Endothelial cell of umbilical vein (primary cell): ENCODE results near the gene MAP1LC3B2. TPM values are rescaled to one million over a fixed set of nuclear protein-coding genes. Genes with fewer than 3 reads are reported as not detected.

Experiments
- BruUV-seq: library from RNA; stranded (reverse); fragments of 400-500 nt; replicated peaks from 2 replicates; lab custom pipeline; 2021; lab: Mats Ljungman, UMichigan
- CTCF ChIA-PET: fragments of 300-600, 350-600 bp; sonication (Branson Sonifier 250); formaldehyde crosslinking; loops from one replicate; lab custom pipeline; 2021; ENCODE audit warnings: antibody characterized with exemption, inconsistent platforms; lab: Charles Lee
- POLR2A ChIA-PET: fragments of 300-600, 350-600 bp; sonication (Branson Sonifier 250); formaldehyde crosslinking; loops from one replicate; lab custom pipeline; 2021; ENCODE audit warnings: antibody characterized with exemption, inconsistent platforms; lab: Charles Lee
- DNase-seq: peaks from one replicate; pipeline ENCODE4 v3.0.0-alpha.2; 2011; ENCODE audit warnings: low read depth, low spot score
- FAIRE-seq: peaks from 2 replicates; lab custom pipeline; 2011; peaks lifted over from hg19 to GRCh38; lab: Jason Lieb, UNC
- H2AFZ ChIP-seq: 2 replicates; pipeline ENCODE4 v1.6.0; 2012; ENCODE audit warnings: low read depth, low read length, control low read depth, inconsistent platforms
- H3K27ac ChIP-seq: 2 replicates; pipeline ENCODE4 v1.5.1; 2011; ENCODE audit warnings: low read depth, mild to moderate bottlenecking, control low read depth, low read length, moderate library complexity; ENCODE audit not compliant: insufficient read depth
- H3K27me3 ChIP-seq, 2 experiments: 2 replicates each; pipeline versions ENCODE4 v1.6.0 to v1.6.1; 2011; ENCODE audit warnings: low read length in 2 of 2, mixed read lengths in 1 of 2; ENCODE audit not compliant: control insufficient read depth in 2 of 2, insufficient read depth in 2 of 2
- H3K36me3 ChIP-seq, 2 experiments: 2 replicates in 1 of 2; 3 replicates in 1 of 2; pipeline ENCODE4 v1.5.1; 2011; ENCODE audit warnings: low read length in 2 of 2, mild to moderate bottlenecking in 1 of 2, moderate library complexity in 1 of 2; ENCODE audit not compliant: control insufficient read depth in 2 of 2, insufficient read depth in 2 of 2; ENCODE audit errors: extremely low read depth in 1 of 2
- H3K4me1 ChIP-seq: 3 replicates; pipeline ENCODE4 v1.5.1; 2011; ENCODE audit warnings: mild to moderate bottlenecking, low read length; ENCODE audit not compliant: control insufficient read depth, insufficient read depth; ENCODE audit errors: extremely low read depth
- H3K4me2 ChIP-seq: 2 replicates; pipeline ENCODE4 v1.6.1; 2011; ENCODE audit warnings: low read length, control low read depth, mixed read lengths; ENCODE audit not compliant: insufficient read depth
- H3K4me3 ChIP-seq, 3 experiments: fragments of 200-600 bp in 1 of 3; sonication (generic), shearing (Covaris generic) in 1 of 3; replicated peaks in 1 of 3; 2 replicates each; pipeline ENCODE4 v1.5.1; 2011 to 2016; ENCODE audit warnings: control low read depth in 3 of 3, low read length in 3 of 3, mild to moderate bottlenecking in 2 of 3, inconsistent platforms in 1 of 3, low read depth in 1 of 3, moderate library complexity in 1 of 3; ENCODE audit not compliant: insufficient read depth in 1 of 3
- H3K79me2 ChIP-seq: 2 replicates; pipeline ENCODE4 v1.6.0; 2012; ENCODE audit warnings: low read length, inconsistent platforms; ENCODE audit not compliant: control insufficient read depth, insufficient read depth
- H3K9ac ChIP-seq: replicated peaks from 2 replicates; pipeline ENCODE3; 2011; ENCODE audit warnings: low read length, control low read depth; ENCODE audit not compliant: insufficient read depth; ENCODE audit errors: extremely low read depth
- H3K9me1 ChIP-seq: replicated peaks from 3 replicates; pipeline ENCODE4 v1.6.0; 2011; ENCODE audit warnings: mild to moderate bottlenecking, low read length; ENCODE audit not compliant: control insufficient read depth, insufficient read depth; ENCODE audit errors: extremely low read depth
- H3K9me3 ChIP-seq: replicated peaks from 2 replicates; pipeline ENCODE4 v1.5.1; 2012; ENCODE audit warnings: low read length, inconsistent platforms; ENCODE audit not compliant: control insufficient read depth, insufficient read depth
- H4K20me1 ChIP-seq: replicated peaks from 2 replicates; pipeline ENCODE3; 2011; ENCODE audit warnings: mild to moderate bottlenecking, low read length; ENCODE audit not compliant: control insufficient read depth, insufficient read depth; ENCODE audit errors: extremely low read depth
- EZH2 ChIP-seq: IDR thresholded peaks from 2 replicates; pipeline ENCODE4 v1.6.1; 2012; ENCODE audit warnings: borderline replicate concordance, low read depth, mild to moderate bottlenecking, moderate library complexity, low read length, inconsistent platforms; ENCODE audit not compliant: severe bottlenecking
- FOS ChIP-seq: IDR thresholded peaks from 2 replicates; pipeline ENCODE4 v1.6.1; 2011; ENCODE audit warnings: mild to moderate bottlenecking, low read length, moderate library complexity, borderline replicate concordance; ENCODE audit not compliant: insufficient read depth
- GATA2 ChIP-seq: IDR thresholded peaks from 2 replicates; pipeline ENCODE4 v1.7.0; 2011; ENCODE audit warnings: low read depth, mild to moderate bottlenecking, moderate library complexity, mixed read lengths, low read length; ENCODE audit not compliant: insufficient read length, insufficient read depth
- POLR2A ChIP-seq: IDR thresholded peaks from 2 replicates; pipeline ENCODE4 v1.6.1; 2012; ENCODE audit warnings: low read depth, mild to moderate bottlenecking, control low read depth, low read length
- POLR2AphosphoS5 ChIP-seq: IDR thresholded peaks from 2 replicates; pipeline ENCODE4 v1.6.1; 2012; ENCODE audit warnings: low read depth, mild to moderate bottlenecking, control low read depth, low read length, moderate library complexity; ENCODE audit not compliant: insufficient read depth
- dilution Hi-C: fragments of 300-500 bp; cut with MboI; formaldehyde crosslinking; loops from one replicate; pipeline ENCODE4 v1.15.0; 2019; ENCODE audit warnings: low sequenced_read_pairs; ENCODE audit not compliant: extremely low pct_ligation_motif_present
- intact Hi-C: fragments of 100-400 bp; cut with micrococcal nuclease; formaldehyde crosslinking; loops from one replicate; pipeline ENCODE4 v1.10.0; 2022
- polyA plus RNA-seq, 4 experiments: library from polyadenylated mRNA; depleted of rRNA in 3 of 4; stranded (reverse) in 3 of 4; unstranded in 1 of 4; fragments of >200 nt; gene quantifications; 2 replicates each; pipeline versions ENCODE4 v1.2.1 to v1.2.3, GENCODE V29; 2011 to 2012; ENCODE audit warnings: missing spikeins in 1 of 4
- total RNA-seq: library from RNA; stranded (reverse); gene quantifications from 2 replicates; pipeline ENCODE4 v1.2.3, GENCODE V29; 2021
- TF ChIP-seq, protein P1 (sequence below), 2 donors: IDR thresholded peaks; 1 replicate in 1 of 2; 2 replicates in 1 of 2; pipeline ENCODE4 v1.5.1; 2011; ENCODE audit warnings: low read length in 2 of 2, mild to moderate bottlenecking in 2 of 2, moderate library complexity in 2 of 2, control low read depth in 1 of 2, inconsistent platforms in 1 of 2, low read depth in 1 of 2; ENCODE audit not compliant: insufficient read depth in 1 of 2; ENCODE audit errors: extremely low read depth in 1 of 2

The MAP1LC3B2 gene
- total and polyA plus RNA-seq, 2 donors (not counting 3 experiments of a cell fraction or from before 2014, with no cell fraction given), result 0.32 to 4.1 TPM

GRCh38 chr12:116603546-116604177 is 44.5 kb downstream of the MAP1LC3B2 start:
- DNase-seq, result no peak
- ChIA-PET POLR2A (no interaction called here), CTCF (interaction anchor here (1.0 kb wide), 1 partner anchor 12 kb away, joined by 3 read pairs; no protein-coding TSS in a partner anchor)
- no peak overlapping the region for H2AFZ ChIP-seq
- no peaks in the 10 kb centered on the region for H3K9me1 ChIP-seq
- H3K9me3 ChIP-seq, result no peaks in the 10 kb centered on the region
- BruUV-seq, result no TSS peak
- dilution Hi-C loops (no loop called here), intact Hi-C loops (loop anchor here (5.0 kb wide), 1 partner anchor 104 kb away; no protein-coding TSS in a partner anchor)
- FAIRE-seq, result no peak
- no peak overlapping the region for H3K4me2 ChIP-seq
- H3K79me2 ChIP-seq, result no peaks in the 10 kb centered on the region
- H3K36me3 ChIP-seq, result no peaks in the 10 kb centered on the region
- H3K4me3 ChIP-seq, result no peak overlapping the region
- H3K4me1 ChIP-seq, result peaks cover 10% of the 10 kb centered on the region
- H3K27ac ChIP-seq, result no peak overlapping the region
- H3K27me3 ChIP-seq, result peaks cover 0 to 2% of the 10 kb centered on the region in 2 experiments
- H3K9ac ChIP-seq, result no peak overlapping the region
- TF ChIP-seq FOS, result no peak
- no peak for TF ChIP-seq EZH2
- TF ChIP-seq POLR2AphosphoS5, result no peak
- H4K20me1 ChIP-seq, result no peaks in the 10 kb centered on the region

DNA sequence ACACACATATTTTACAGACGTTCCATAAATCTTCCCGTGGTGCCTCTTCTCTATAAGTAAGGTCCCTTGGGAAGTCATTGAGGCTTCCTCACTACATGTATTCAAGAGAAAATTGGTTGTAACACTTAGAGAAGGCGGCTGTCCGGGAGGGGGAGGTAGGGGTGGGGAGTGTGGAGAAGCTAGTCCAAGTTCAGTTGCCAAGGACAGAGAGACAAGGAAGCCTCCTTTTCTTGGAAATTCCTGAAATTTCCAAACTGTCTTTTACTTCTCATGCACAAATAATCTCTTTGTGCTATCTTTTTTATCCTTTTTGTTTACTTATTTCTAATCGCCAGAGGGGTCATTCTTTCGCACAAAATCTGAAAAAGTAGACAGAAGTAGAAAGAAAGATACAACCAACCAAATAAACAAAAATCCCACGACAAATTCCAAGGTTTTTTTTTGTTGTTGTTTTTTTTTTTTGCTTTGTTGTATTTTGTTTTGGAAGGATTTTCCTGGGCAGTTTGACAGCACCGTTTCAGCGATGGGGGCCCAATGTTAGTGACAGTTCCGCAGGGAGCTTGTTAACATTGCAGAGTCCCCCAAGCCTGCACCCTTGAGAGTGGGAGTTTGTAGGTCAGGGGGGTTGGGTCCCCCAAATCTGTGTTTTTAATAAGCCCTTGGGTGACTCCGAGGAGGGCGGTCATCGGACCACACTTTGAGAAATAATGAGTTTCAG is 45.2 kb downstream of the MAP1LC3B2 start:
- no TSS peak for BruUV-seq
- intact Hi-C loops (loop anchor here (5.0 kb wide), 1 partner anchor 103 kb away; no protein-coding TSS in a partner anchor), dilution Hi-C loops (no loop called here)
- no peaks in the 10 kb centered on the region for H3K9me1 ChIP-seq
- no peaks in the 10 kb centered on the region for H4K20me1 ChIP-seq
- H3K36me3 ChIP-seq, result no peaks in the 10 kb centered on the region
- DNase-seq, result no peak
- no peak overlapping the region for H3K4me3 ChIP-seq
- H3K9ac ChIP-seq, result no peak overlapping the region
- peaks cover 0 to 2% of the 10 kb centered on the region in 2 experiments for H3K27me3 ChIP-seq
- no peaks in the 10 kb centered on the region for H3K9me3 ChIP-seq
- no peak overlapping the region for H3K27ac ChIP-seq
- ChIA-PET POLR2A (no interaction called here), CTCF (no interaction called here)
- no peak overlapping the region for H2AFZ ChIP-seq
- no peaks in the 10 kb centered on the region for H3K79me2 ChIP-seq
- H3K4me2 ChIP-seq, result no peak overlapping the region
- TF ChIP-seq, protein P1, sequence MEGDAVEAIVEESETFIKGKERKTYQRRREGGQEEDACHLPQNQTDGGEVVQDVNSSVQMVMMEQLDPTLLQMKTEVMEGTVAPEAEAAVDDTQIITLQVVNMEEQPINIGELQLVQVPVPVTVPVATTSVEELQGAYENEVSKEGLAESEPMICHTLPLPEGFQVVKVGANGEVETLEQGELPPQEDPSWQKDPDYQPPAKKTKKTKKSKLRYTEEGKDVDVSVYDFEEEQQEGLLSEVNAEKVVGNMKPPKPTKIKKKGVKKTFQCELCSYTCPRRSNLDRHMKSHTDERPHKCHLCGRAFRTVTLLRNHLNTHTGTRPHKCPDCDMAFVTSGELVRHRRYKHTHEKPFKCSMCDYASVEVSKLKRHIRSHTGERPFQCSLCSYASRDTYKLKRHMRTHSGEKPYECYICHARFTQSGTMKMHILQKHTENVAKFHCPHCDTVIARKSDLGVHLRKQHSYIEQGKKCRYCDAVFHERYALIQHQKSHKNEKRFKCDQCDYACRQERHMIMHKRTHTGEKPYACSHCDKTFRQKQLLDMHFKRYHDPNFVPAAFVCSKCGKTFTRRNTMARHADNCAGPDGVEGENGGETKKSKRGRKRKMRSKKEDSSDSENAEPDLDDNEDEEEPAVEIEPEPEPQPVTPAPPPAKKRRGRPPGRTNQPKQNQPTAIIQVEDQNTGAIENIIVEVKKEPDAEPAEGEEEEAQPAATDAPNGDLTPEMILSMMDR (IDR thresholded peaks at IDR 0.05; ENCODE audit: extremely low read depth in 1 of 2, insufficient read depth in 1 of 2, low read depth in 1 of 2, low read length in 2 of 2), result no peak
- TF ChIP-seq POLR2AphosphoS5, result no peak
- no peak for TF ChIP-seq FOS
- TF ChIP-seq GATA2, result no peak
- TF ChIP-seq POLR2A, result no peak
- peaks cover 4% of the 10 kb centered on the region for H3K4me1 ChIP-seq
- FAIRE-seq, result no peak
